B cell (primary cell): ENCODE measurements around the gene ZNF28.
"Not testable (repeated sequence)": the region's sequence is repeated elsewhere in the genome, so short reads cannot be mapped to it uniquely, and the experiment has no call there.

Experiments used
- CTCF ChIP-seq: fragments of 200-600 bp; IDR thresholded peaks from one replicate; pipeline ENCODE4 v1.8.0; 2022; ENCODE audit warnings: antibody characterized with exemption, mild to moderate bottlenecking
- EZH2 ChIP-seq: IDR thresholded peaks from 2 replicates; pipeline ENCODE4 v1.6.1; 2012; ENCODE audit warnings: borderline replicate concordance, low read depth, mild to moderate bottlenecking, moderate library complexity, low read length; ENCODE audit not compliant: insufficient read depth, poor library complexity, severe bottlenecking

GRCh38 chr19:52820472-52821203, 795 bp downstream of the ZNF28 start:
- not testable (repeated sequence) for TF ChIP-seq CTCF, EZH2
